ENCODE results near the gene VAC14. TPM values are rescaled to one million over a fixed set of nuclear protein-coding genes. Genes with fewer than 3 reads are reported as not detected.

Gene VAC14
- polyA plus RNA-seq, 1 of the 3 experiments (the other 2 are of a cell fraction) = 33.2 TPM

DNA sequence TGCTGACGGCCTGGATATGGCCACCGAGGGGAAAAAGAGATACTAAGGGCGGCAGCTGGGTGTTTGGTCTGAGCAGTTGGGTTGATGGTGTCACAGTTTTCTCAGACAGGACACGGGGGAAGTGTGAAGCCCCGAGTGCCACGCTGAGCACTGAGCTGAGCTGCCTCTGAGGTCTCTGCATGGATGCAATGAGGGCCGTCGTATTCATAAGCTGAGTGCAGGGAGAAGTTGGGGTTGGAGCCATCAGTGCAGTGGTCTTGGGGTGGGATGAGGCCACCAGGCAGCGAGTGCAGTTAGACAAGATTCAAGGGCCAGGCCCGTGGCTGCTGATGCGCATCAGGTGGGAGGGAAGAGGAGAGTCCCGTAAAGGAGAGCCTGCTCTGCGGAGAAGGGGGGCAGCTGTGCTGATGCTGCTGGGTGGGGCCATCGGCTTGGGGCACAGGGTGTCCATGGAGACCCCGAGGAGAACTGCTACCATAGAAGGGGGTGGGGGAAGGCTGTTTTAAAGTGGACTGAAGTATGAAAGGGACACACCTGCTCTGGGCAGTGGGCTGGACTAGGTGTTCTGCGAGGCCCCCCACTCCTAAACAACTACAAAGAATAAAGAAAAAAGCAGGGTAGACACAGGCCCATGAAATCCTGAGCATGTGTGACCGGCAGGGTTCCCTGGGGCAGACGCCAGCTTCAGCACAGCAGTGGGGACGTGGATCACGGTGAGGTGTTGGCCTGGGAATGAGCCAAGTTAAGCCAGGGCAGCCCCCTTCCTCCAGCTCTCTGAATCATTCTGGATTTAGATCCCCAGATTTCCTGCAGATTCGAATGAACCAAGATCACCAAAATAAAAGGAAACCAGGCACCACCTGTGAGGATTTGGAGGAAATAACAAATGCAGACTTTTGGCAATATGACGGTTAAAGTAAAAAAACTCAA is 134.9 kb downstream of the VAC14 start (continued):
- no peak for TF ChIP-seq RCOR1 (IDR thresholded peaks at IDR 0.05; ENCODE audit: low read length)

DNA sequence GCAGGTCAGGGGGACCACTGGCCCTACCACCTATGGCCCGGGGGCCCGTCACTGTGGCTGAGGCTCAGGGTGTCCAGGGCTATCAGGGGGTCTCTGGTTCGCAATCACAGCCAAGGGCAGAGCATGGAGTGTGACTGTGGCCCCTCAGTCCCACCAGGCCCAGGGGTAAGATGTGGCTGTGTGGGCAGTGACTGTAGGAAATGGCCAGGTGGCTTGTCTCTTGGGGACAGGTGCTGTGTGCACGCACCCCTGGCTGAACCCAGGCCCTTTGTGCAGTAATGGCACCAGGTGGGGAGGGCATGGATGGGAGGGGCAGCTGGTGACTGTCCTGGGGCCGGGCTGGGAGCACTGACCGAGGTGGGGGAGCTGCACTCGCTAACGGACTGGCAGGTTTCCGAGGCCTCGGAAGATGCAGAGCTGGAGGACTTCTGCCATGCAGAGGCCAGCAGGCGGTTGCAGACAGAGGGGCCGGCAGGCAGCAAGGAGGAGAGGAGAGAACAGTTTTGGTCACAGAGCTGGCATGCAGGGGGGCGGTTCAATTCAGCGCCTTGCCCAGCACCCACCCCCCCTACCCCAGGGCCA is 135.8 kb downstream of the VAC14 start:
- Histone ChIP-seq H3K9me3 (no peaks in the 10 kb centered on the region), H3K9me2 (no peaks in the 10 kb centered on the region), H3K4me2 (no peak overlapping the region), H3K36me3 (replicated peaks in 1 of 2; ENCODE audit: control insufficient read depth in 1 of 2, insufficient read depth in 2 of 2, low read length in 1 of 2) (peaks cover 39 to 47% of the 10 kb centered on the region in 2 experiments), H3K27ac (ENCODE audit: low read depth in 2 of 2, low read length in 1 of 2) (no peak overlapping the region), H4K20me1 (ENCODE audit: insufficient read depth) (peaks cover 13% of the 10 kb centered on the region), H3K27me3 (ENCODE audit: insufficient read depth) (no peaks in the 10 kb centered on the region), H3K4me1 (ENCODE audit: control insufficient read depth in 1 of 2, insufficient read depth in 2 of 2, low read depth in 1 of 2, low read length in 1 of 2) (peaks cover 0 to 8% of the 10 kb centered on the region in 2 experiments; a peak in 1 of 4 replicates), H3K79me2 (ENCODE audit: insufficient read depth) (0 out of 2 replicates have a peak, but pooled peaks cover 6% of the 10 kb centered on the region), H2AFZ (ENCODE audit: low read depth) (no peak overlapping the region), H3K4me3 (ENCODE audit: low read depth in 2 of 2, low read length in 1 of 2) (no peak overlapping the region), H3K9ac (no peak overlapping the region), H3F3A (replicated peaks; ENCODE audit: insufficient read depth) (peaks cover 3% of the 10 kb centered on the region)
- ChIA-PET POLR2A (no interaction called here), CTCF (interaction anchor here (1.0 to 2.1 kb wide), 4 partner anchors 11 to 106 kb away, joined by 3 to 6 read pairs (median 3); no protein-coding TSS in a partner anchor)
- 95% methylated on average over 12 of the region's 14 CpGs for WGBS (ENCODE audit: low lambda C conversion rate)
- TF ChIP-seq ELF1 (IDR thresholded peaks at IDR 0.05) (no peak), TAF1 (IDR thresholded peaks at IDR 0.05; ENCODE audit: borderline replicate concordance, low read depth, low read length) (no peak), YY1 (IDR thresholded peaks at IDR 0.05; ENCODE audit: low read depth) (no peak), RFX5 (IDR thresholded peaks at IDR 0.05; ENCODE audit: low read length) (no peak), CHD2 (IDR thresholded peaks at IDR 0.05; ENCODE audit: low read length, partially characterized antibody) (no peak), GABPA (IDR thresholded peaks at IDR 0.05; ENCODE audit: low read depth) (no peak)
- DNase-seq = peak; percentile 22

GRCh38 chr16:70664325-70665112 is 136.4 kb downstream of the VAC14 start:
- H4K20me1 ChIP-seq (ENCODE audit: insufficient read depth) = peaks cover 13% of the 10 kb centered on the region
- DNase-seq = peak; percentile 37
- no peaks in the 10 kb centered on the region for H3K27me3 ChIP-seq (ENCODE audit: insufficient read depth)
- H3K4me2 ChIP-seq = no peak overlapping the region
- no peaks in the 10 kb centered on the region for H3K9me3 ChIP-seq
- H3K27ac ChIP-seq (ENCODE audit: low read depth in 2 of 2, low read length in 1 of 2) = no peak overlapping the region
- no peaks in the 10 kb centered on the region for H3K9me2 ChIP-seq
- H2AFZ ChIP-seq (ENCODE audit: low read depth) = no peak overlapping the region
- no peak overlapping the region for H3K9ac ChIP-seq
- ChIA-PET CTCF (interaction anchor here (1.0 to 2.1 kb wide), 4 partner anchors 10 to 107 kb away, joined by 3 to 6 read pairs (median 3); no protein-coding TSS in a partner anchor), POLR2A (no interaction called here)
- H3K4me3 ChIP-seq (ENCODE audit: low read depth in 2 of 2, low read length in 1 of 2) = no peak overlapping the region
- 0 out of 2 replicates have a peak, but pooled peaks cover 6% of the 10 kb centered on the region for H3K79me2 ChIP-seq (ENCODE audit: insufficient read depth)
- H3F3A ChIP-seq (replicated peaks; ENCODE audit: insufficient read depth) = peaks cover 3% of the 10 kb centered on the region
- peak; percentile 72; the same call in 1 of the 2 replicates for TF ChIP-seq REST (IDR thresholded peaks at IDR 0.05; ENCODE audit: low read depth, low read length)
- no peak for TF ChIP-seq RCOR1 (IDR thresholded peaks at IDR 0.05; ENCODE audit: low read length)
- no peak for TF ChIP-seq YY1 (IDR thresholded peaks at IDR 0.05; ENCODE audit: low read depth)
- no peak for TF ChIP-seq EZH2phosphoT487 (IDR thresholded peaks at IDR 0.05; ENCODE audit: borderline replicate concordance, low read depth)
- peaks cover 38 to 40% of the 10 kb centered on the region in 2 experiments for H3K36me3 ChIP-seq (replicated peaks in 1 of 2; ENCODE audit: control insufficient read depth in 1 of 2, insufficient read depth in 2 of 2, low read length in 1 of 2)
- H3K4me1 ChIP-seq (ENCODE audit: control insufficient read depth in 1 of 2, insufficient read depth in 2 of 2, low read depth in 1 of 2, low read length in 1 of 2) = peaks cover 0 to 8% of the 10 kb centered on the region in 2 experiments; a peak in 1 of 4 replicates
- 96% methylated on average over 16 of the region's 39 CpGs for WGBS (ENCODE audit: low lambda C conversion rate)

Data from SK-N-SH (cell line).